ENCODE results near the gene NPEPL1.

NPEPL1 gene

DNA sequence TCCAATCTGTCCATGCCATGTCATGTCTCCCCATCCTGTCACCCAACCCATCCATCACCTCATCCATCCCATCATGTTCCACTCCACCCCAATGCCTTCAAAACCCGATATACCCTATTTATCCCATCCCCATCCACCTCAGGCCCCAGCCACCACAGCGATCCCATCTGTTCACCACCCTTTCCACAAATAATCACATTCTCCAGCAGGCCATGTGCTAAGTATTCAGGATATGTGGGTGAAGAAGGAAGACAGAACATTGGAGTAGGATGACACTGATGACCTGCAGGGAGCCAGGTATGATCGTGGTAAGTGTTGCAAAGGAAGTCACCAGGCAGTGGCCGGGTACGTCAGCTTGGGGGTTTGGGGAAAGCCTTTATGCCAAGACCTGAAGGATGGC is 48.8 kb downstream of the NPEPL1 start:
- in situ Hi-C loops (cut with HindIII; ENCODE audit: low sequenced_read_pairs) = no loop called here
- no peak for TF ChIP-seq CTCF (IDR thresholded peaks at IDR 0.05; ENCODE audit: low read depth, low read length, missing control alignments)
- no peak for DNase-seq (ENCODE audit: low read depth)
- H3K4me3 ChIP-seq (ENCODE audit: low read depth, low read length) = no peak overlapping the region

DNA sequence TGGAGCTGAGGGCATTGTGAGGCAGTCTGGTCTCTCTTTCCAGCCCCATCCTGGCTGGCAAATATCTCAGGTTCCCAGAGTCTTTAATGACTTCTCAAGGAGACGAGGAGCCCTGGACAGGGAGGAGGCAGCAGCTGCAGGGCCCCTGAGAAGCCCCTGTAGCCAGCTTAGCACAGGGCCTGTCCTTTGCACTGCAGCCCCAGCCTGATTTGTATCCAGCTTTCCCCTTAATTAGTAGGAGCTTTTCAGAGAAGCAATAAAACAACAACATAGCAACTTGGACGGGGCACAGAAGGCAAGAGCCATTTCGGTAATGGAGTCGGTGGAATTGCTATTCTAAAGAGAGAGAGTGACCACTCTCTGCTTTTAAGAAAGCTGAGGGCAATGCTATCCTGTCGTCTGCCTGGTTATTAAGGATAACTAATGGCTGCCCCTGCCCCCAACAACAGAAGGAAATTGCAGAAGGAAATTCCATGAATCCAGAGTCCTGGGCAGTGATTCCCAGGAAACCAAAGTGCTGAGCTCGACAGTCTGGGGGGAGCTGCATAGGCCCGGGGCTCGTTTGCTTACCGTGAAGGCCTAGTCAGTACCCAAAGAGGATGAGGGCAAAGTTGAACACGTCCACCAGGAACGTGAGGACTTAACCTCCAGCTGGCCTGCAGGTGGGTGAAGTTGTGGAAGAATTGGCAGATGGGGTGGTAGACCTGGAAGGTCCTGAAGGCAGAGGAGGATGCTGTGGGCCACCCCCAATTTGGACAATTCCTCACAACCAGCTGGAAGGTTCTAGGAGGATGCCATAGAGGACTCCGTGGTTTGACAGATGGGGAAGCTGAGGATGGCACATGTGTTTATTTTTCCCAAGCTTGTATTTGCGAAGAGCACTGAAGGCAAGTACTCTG is 50.3 kb downstream of the NPEPL1 start:
- TF ChIP-seq CTCF (IDR thresholded peaks at IDR 0.05; ENCODE audit: low read depth, low read length, missing control alignments) = no peak
- DNase-seq (ENCODE audit: low read depth) = no peak
- no peak overlapping the region for H3K4me3 ChIP-seq (ENCODE audit: low read depth, low read length)
- in situ Hi-C loops (cut with HindIII; ENCODE audit: low sequenced_read_pairs) = no loop called here

DNA sequence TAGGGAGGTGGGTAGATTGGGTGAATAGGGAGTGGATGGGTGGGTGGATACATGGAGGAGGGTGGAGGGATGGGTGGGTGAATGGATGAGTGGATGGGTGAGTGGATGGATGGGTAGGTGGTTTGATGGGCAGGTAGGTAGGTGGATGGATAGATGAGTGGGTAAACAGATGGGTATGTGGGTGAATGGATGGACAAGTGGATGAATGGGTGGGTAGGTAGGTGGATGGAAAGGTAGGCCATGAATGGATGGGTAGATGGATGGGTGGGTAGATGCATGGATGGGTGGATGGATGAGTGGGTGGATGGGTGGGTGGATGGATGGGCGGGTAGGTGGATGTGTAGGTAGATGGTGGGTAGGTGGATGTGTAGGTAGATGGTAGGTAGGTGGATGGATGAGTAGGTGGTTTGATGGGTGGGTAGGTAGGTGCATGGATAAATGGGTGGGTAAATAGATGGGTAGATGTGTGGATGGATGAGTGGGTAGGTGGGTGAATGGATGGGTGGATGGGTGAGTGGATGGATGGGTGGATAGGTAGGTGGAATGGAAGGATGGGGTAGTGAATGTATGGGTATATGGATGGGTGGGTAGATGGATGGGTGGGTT is 51.4 kb downstream of the NPEPL1 start:
- no peak for DNase-seq (ENCODE audit: low read depth)
- in situ Hi-C loops (cut with HindIII; ENCODE audit: low sequenced_read_pairs) = no loop called here
- no peak for TF ChIP-seq CTCF (IDR thresholded peaks at IDR 0.05; ENCODE audit: low read depth, low read length, missing control alignments)
- H3K4me3 ChIP-seq (ENCODE audit: low read depth, low read length) = no peak overlapping the region

DNA sequence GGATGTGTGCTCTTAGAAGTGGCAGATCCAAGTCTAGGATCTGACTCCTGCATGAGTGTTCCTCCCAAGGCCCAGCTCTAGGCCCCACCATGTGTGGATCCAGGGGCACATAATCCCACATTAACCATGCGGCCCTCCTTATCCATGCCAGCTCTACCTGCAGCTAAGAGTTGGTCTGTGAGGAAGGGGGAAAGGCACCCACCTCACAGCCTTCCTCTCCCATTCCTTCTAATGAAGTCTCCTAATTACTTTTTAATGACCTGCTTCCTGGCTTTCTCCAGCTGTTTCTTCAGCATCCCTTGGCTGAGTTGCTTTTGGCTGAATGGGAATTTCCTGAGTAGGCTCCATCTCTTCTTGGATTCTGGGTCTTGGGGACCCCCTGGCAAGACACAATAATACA is 52.2 kb downstream of the NPEPL1 start:
- DNase-seq (ENCODE audit: low read depth) = no peak
- H3K4me3 ChIP-seq (ENCODE audit: low read depth, low read length) = no peak overlapping the region
- in situ Hi-C loops (cut with HindIII; ENCODE audit: low sequenced_read_pairs) = no loop called here
- TF ChIP-seq CTCF (IDR thresholded peaks at IDR 0.05; ENCODE audit: low read depth, low read length, missing control alignments) = no peak

- DNase-seq (ENCODE audit: low read depth) = no peak
- no peak for TF ChIP-seq CTCF (IDR thresholded peaks at IDR 0.05; ENCODE audit: low read depth, low read length, missing control alignments)
- in situ Hi-C loops (cut with HindIII; ENCODE audit: low sequenced_read_pairs) = no loop called here
- H3K4me3 ChIP-seq (ENCODE audit: low read depth, low read length) = no peak overlapping the region
Observed at GRCh38 chr20:58745391-58745790, 52.8 kb downstream of the NPEPL1 start.

DNA sequence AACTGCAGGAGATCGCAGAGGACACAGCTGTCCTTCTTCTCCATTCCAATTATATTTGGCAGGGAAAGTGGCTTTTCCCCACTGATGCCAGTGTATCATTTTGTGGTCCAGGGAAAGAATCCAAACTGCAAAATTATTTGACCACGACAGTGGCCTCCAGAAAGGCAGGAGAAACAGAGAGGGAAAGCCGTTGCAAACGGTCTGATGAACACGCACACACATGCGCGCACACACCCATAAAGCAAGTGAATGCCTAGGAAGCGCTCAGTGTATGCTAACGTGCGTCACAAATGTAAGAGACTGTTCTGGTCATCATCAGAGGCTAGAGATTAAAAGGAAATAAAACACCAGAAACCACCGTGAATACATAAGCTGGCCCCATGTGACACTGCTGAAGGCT is 54.0 kb downstream of the NPEPL1 start:
- TF ChIP-seq CTCF (IDR thresholded peaks at IDR 0.05; ENCODE audit: low read depth, low read length, missing control alignments) = no peak
- no peak overlapping the region for H3K4me3 ChIP-seq (ENCODE audit: low read depth, low read length)
- in situ Hi-C loops (cut with HindIII; ENCODE audit: low sequenced_read_pairs) = no loop called here
- DNase-seq (ENCODE audit: low read depth) = no peak

Measured in astrocyte of the cerebellum (primary cell).